Karpas-422 (cell line): ENCODE measurements around the gene TTC22. TPM values are rescaled to one million over a fixed set of nuclear protein-coding genes. Genes with fewer than 3 reads are reported as not detected.

Experiments
- DNase-seq: peaks from one replicate; pipeline ENCODE4 v3.0.0-alpha.2; 2015
- H2AFZ ChIP-seq: fragments of 200-600 bp; sonication (generic); 2 replicates; pipeline ENCODE4 v1.6.1; 2014; ENCODE audit warnings: antibody characterized with exemption, low read length, mixed read lengths
- H3K27ac ChIP-seq: fragments of 200-600 bp; sonication (generic); 2 replicates; pipeline ENCODE4 v1.5.1; 2014; ENCODE audit warnings: mild to moderate bottlenecking, low read length, moderate library complexity
- H3K27me3 ChIP-seq: fragments of 200-600 bp; sonication (generic); 2 replicates; pipeline ENCODE4 v1.6.1; 2014; ENCODE audit warnings: low read length, mixed read lengths
- H3K36me3 ChIP-seq: fragments of 200-600 bp; sonication (generic); 2 replicates; pipeline ENCODE4 v1.6.1; 2014; ENCODE audit warnings: low read length, mixed read lengths; ENCODE audit not compliant: insufficient read depth
- H3K4me1 ChIP-seq: fragments of 200-600 bp; sonication (generic); 2 replicates; pipeline ENCODE4 v1.6.1; 2014; ENCODE audit warnings: mild to moderate bottlenecking, low read length, mixed read lengths
- H3K4me2 ChIP-seq: fragments of 200-600 bp; sonication (generic); 2 replicates; pipeline ENCODE4 v1.6.1; 2014; ENCODE audit warnings: low read length, low read depth, mild to moderate bottlenecking; ENCODE audit not compliant: poor library complexity, severe bottlenecking
- H3K4me3 ChIP-seq: fragments of 200-600 bp; sonication (generic); 2 replicates; pipeline ENCODE4 v1.5.1; 2014; ENCODE audit warnings: mild to moderate bottlenecking, antibody characterized with exemption, low read length, mixed read lengths
- H3K79me2 ChIP-seq: fragments of 200-600 bp; sonication (generic); 2 replicates; pipeline ENCODE4 v1.6.1; 2014; ENCODE audit warnings: mild to moderate bottlenecking, low read length, mixed read lengths
- H3K9ac ChIP-seq: fragments of 200-600 bp; sonication (generic); 2 replicates; pipeline ENCODE4 v1.6.0; 2014; ENCODE audit warnings: low read length
- H3K9me2 ChIP-seq: fragments of 200-600 bp; sonication (generic), shearing (Covaris generic); replicated peaks from 2 replicates; pipeline ENCODE4 v1.6.0; 2014; ENCODE audit warnings: mild to moderate bottlenecking, low read length, moderate library complexity; ENCODE audit not compliant: insufficient read depth
- H3K9me3 ChIP-seq: fragments of 300-700, 200-600 bp; sonication (generic); 2 replicates; pipeline ENCODE4 v1.6.1; 2014; ENCODE audit warnings: low read length, mixed read lengths
- H4K20me1 ChIP-seq: fragments of 200-600 bp; sonication (generic); 2 replicates; pipeline ENCODE4 v1.6.1; 2014; ENCODE audit warnings: mild to moderate bottlenecking, antibody characterized with exemption, low read length, low read depth; ENCODE audit not compliant: insufficient read depth
- total RNA-seq: library from RNA; depleted of rRNA; stranded (reverse); fragments of >200 nt; shearing (Covaris generic); gene quantifications from 2 replicates; pipeline ENCODE4 v1.2.3, GENCODE V29; 2014; ENCODE audit warnings: low replicate concordance

The TTC22 gene
- total RNA-seq, 1 experiment from 2014 or later: not detected

DNA sequence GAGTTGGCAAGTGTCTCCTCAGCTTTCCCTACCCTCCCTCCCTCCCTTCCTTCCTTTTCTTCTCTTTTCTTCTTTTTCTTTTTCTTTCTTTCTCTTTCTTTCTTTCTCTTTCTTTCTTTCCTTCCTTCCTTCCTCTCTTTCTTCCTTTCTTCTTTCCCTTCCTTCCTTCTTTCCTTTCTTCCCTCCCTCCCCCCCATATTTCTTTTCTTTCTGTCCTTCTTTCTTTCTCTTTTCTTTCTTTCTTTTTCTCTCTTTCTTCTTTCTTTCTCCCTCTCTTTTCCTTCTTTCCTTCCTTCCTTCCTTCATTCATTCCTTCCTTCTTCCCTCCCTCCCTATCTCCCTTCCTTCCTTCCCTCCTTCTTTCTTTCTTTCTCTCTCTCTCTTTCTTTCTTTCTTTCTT, 18.6 kb upstream of the TTC22 start:
- Histone ChIP-seq H3K9me2 (no peaks in the 10 kb centered on the region), H3K4me1 (no peaks in the 10 kb centered on the region), H2AFZ (no peak overlapping the region), H4K20me1 (no peaks in the 10 kb centered on the region), H3K9ac (no peak overlapping the region), H3K9me3 (peaks cover 9% of the 10 kb centered on the region), H3K27ac (no peak overlapping the region), H3K4me2 (no peak overlapping the region), H3K79me2 (no peaks in the 10 kb centered on the region), H3K27me3 (no peaks in the 10 kb centered on the region), H3K4me3 (no peak overlapping the region), H3K36me3 (no peaks in the 10 kb centered on the region)
- DNase-seq: no peak

DNA sequence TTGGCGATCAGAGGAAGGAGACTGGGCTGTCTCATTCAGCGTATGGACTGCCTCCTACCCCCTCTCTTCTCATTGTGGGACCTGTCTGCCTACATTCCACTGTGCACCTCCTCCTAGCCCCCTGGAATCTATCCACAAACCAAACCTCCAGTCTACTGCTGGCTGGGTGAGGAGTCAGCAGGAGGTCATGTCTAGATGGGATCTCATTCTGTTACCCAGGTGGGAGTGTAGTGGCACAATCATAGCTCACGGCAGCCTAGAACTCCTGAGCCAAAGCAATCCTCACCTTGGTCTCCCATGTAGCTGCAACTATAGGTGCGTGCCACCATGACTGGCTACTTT, 18.0 kb upstream of the TTC22 start:
- no peak for DNase-seq

DNA sequence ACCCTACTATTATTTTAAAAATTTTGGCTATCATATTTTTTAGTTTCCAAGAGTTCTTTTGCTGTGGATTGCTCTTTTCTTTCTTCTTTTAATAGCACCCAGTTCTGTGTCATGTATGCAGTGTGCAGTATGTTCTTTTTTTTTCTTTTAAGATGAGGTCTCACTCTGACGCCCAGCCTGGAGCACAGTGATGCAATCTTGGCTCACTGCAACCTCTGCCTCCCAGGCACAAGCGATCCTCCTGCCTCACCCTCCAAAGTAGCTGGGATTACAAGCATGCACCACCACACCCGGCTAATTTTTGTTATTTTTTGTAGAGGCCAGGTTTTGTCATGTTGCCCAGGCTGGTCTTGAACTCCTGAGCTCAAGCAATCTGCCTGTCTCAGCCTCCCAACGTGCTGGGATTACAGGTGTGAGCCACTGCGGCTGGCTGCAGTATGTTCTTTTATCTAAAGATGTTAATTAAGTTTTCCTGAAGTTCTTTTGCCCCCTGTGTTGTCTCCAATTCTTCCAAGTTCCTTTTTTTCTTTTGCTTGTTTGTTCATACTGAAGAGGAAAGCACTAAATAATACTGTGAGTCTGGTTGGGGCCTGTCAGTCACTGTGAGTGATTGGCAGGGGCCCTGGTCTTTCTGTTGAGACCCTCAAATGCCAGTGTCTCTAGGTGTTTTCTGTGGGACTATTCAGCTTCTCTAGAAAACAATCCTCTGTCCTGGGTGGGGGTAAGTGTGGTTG, 17.5 kb upstream of the TTC22 start:
- H3K4me3 ChIP-seq: no peak overlapping the region
- no peaks in the 10 kb centered on the region for H4K20me1 ChIP-seq
- no peaks in the 10 kb centered on the region for H3K36me3 ChIP-seq
- H2AFZ ChIP-seq: no peak overlapping the region
- H3K9ac ChIP-seq: no peak overlapping the region
- H3K27me3 ChIP-seq: no peaks in the 10 kb centered on the region
- no peak overlapping the region for H3K4me2 ChIP-seq
- peaks cover 4% of the 10 kb centered on the region for H3K9me3 ChIP-seq
- H3K4me1 ChIP-seq: no peaks in the 10 kb centered on the region
- DNase-seq: no peak
- H3K27ac ChIP-seq: no peak overlapping the region
- H3K9me2 ChIP-seq: no peaks in the 10 kb centered on the region
- no peaks in the 10 kb centered on the region for H3K79me2 ChIP-seq

More for the DNA sequence above, 18.0 kb upstream of the TTC22 start:
- Histone ChIP-seq H3K36me3 (no peaks in the 10 kb centered on the region), H4K20me1 (no peaks in the 10 kb centered on the region), H3K9ac (no peak overlapping the region), H3K27me3 (no peaks in the 10 kb centered on the region), H3K4me1 (no peaks in the 10 kb centered on the region), H3K79me2 (no peaks in the 10 kb centered on the region), H3K9me2 (no peaks in the 10 kb centered on the region), H3K4me2 (no peak overlapping the region), H2AFZ (no peak overlapping the region), H3K9me3 (peaks cover 7% of the 10 kb centered on the region), H3K4me3 (no peak overlapping the region), H3K27ac (no peak overlapping the region)

DNA sequence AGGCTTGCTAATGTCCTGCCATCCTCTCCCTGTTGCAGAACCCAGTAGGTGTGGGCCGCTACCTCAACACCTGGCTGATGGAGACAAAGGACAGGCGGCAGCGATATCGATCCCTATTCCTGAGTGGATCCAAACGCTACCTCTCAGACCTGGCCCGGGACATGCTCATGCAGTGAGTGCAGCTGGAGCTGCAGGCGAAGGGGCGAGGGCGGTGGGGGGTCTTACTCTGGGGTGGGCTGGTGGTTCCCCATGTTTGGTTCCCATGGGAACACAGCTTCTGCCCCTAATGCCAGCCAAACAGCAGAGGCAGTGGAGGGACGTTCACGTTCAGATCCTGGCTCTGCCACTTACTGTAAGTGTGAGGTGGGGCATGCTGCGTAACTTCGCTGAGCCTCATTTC, 15.8 kb upstream of the TTC22 start:
- no peaks in the 10 kb centered on the region for H3K79me2 ChIP-seq
- H2AFZ ChIP-seq: no peak overlapping the region
- no peaks in the 10 kb centered on the region for H3K36me3 ChIP-seq
- DNase-seq: no peak
- no peaks in the 10 kb centered on the region for H3K4me1 ChIP-seq
- H3K9me2 ChIP-seq: no peaks in the 10 kb centered on the region
- H3K27me3 ChIP-seq: no peaks in the 10 kb centered on the region
- H4K20me1 ChIP-seq: no peaks in the 10 kb centered on the region
- no peaks in the 10 kb centered on the region for H3K9me3 ChIP-seq
- H3K4me3 ChIP-seq: no peak overlapping the region
- no peak overlapping the region for H3K4me2 ChIP-seq
- H3K27ac ChIP-seq: no peak overlapping the region
- no peak overlapping the region for H3K9ac ChIP-seq

DNA sequence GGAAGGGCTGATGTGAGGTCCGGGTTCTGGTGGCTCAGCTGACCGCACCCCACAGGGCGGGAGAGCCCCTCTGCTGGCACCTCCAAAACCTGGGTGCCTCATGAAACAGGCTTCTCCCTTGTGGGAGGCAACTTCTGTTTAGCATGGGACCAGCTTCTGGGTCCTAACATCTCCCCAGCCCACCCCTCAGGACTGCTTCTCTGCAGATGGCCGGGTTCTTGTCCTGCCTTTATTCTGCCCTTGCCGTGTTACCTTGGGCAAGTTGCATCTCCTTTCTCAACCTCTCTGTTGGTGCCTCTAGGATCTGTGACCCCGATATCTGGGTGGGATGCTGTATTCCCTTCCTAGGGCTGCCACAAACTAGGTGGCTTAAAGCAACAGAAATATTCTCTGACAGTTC, 15.0 kb upstream of the TTC22 start:
- Histone ChIP-seq H3K36me3 (no peaks in the 10 kb centered on the region), H3K4me3 (no peak overlapping the region), H3K79me2 (no peaks in the 10 kb centered on the region), H3K27me3 (no peaks in the 10 kb centered on the region), H3K4me1 (no peaks in the 10 kb centered on the region), H3K9me2 (no peaks in the 10 kb centered on the region), H2AFZ (no peak overlapping the region), H3K9ac (no peak overlapping the region), H4K20me1 (no peaks in the 10 kb centered on the region), H3K9me3 (no peaks in the 10 kb centered on the region), H3K4me2 (no peak overlapping the region), H3K27ac (no peak overlapping the region)
- no peak for DNase-seq

DNA sequence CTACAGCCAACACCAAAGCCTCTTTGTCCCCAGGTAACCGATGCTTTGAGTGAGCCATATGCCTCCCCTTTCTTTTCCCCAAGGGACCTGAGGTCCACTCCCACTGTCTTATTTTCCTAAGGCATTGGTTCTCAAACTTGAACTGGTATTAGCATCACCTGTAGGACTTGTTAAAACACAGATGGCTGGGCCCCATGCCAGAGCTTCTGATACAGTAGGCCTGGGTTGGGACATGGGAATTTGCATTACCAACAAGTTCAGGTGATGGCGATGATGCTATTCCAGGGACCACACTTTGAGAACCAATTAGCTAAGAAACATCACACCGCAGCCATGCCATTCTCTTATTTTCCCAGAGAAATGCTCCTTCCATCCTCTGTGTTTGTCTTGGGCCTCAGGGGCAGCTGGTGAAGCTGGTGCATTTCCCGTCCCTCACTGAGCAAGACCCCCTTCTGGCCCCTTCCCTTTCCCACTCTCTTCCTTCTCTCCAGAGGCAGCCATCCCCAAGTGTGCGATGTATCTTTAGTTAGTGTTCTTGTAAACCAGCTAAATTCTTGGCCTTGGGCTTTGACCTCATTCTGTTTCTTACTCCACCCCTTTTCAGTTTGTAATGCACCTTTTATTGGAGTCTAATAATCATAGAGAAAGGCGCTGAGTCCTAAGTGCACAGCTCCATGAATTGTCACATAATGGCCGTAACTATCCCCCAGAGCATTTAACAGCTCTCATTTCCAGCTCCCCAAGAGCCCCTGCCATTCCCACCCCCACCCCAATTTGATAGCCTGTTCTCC, 14.2 kb upstream of the TTC22 start:
- no peaks in the 10 kb centered on the region for H3K9me3 ChIP-seq
- H3K9me2 ChIP-seq: no peaks in the 10 kb centered on the region
- H3K79me2 ChIP-seq: no peaks in the 10 kb centered on the region
- H3K4me1 ChIP-seq: no peaks in the 10 kb centered on the region
- no peak overlapping the region for H3K9ac ChIP-seq
- DNase-seq: no peak
- no peak overlapping the region for H3K27ac ChIP-seq
- no peaks in the 10 kb centered on the region for H3K27me3 ChIP-seq
- no peak overlapping the region for H3K4me3 ChIP-seq
- H2AFZ ChIP-seq: no peak overlapping the region
- no peak overlapping the region for H3K4me2 ChIP-seq
- H3K36me3 ChIP-seq: no peaks in the 10 kb centered on the region
- no peaks in the 10 kb centered on the region for H4K20me1 ChIP-seq

DNA sequence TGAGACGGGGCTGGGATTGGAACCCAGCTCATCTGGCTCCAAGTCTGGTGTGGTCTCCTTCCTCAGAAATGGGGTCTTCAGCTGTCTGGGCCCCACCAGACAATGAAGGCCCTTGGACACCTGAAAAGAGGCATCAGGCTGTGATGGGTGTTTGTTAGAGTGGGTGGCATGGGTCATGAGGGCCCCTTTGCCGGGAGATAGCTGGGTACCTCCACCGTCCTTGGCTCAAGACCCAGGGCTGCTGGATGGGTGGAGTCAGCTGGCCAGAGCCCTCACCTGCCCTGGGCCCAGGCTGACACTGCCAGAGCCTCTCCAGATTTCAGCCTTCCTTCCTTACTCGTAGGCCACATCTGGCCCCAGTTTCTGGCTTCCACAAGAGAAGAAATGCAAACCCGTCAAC, 13.4 kb upstream of the TTC22 start:
- Histone ChIP-seq H4K20me1 (no peaks in the 10 kb centered on the region), H3K9me3 (no peaks in the 10 kb centered on the region), H3K9ac (no peak overlapping the region), H3K9me2 (no peaks in the 10 kb centered on the region), H3K4me3 (no peak overlapping the region), H3K27me3 (no peaks in the 10 kb centered on the region), H3K79me2 (no peaks in the 10 kb centered on the region), H3K36me3 (no peaks in the 10 kb centered on the region), H3K4me1 (no peaks in the 10 kb centered on the region), H3K27ac (no peak overlapping the region), H2AFZ (no peak overlapping the region), H3K4me2 (no peak overlapping the region)
- DNase-seq: no peak

DNA sequence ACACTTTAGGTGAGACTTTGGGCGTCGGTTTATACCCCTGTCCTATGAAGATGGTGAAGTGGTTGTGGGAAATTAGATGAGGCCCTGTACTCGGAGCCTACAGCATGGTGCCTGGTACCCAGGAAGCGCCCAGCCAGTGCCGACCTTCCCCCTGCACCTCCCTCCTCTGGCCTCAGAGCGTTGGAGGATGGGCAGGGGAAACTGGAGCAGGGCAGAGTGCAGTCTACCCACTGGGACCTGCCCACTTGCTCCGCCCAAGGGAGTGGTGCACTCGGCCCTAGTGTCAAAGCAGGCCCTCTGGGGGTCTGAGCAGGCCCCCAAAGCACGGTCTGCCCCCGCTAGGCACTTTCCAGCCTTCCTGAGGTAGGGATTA, 13.0 kb upstream of the TTC22 start:
- Histone ChIP-seq H2AFZ (no peak overlapping the region), H3K27me3 (no peaks in the 10 kb centered on the region), H3K36me3 (no peaks in the 10 kb centered on the region), H4K20me1 (no peaks in the 10 kb centered on the region), H3K9ac (no peak overlapping the region), H3K27ac (no peak overlapping the region), H3K9me2 (no peaks in the 10 kb centered on the region), H3K9me3 (no peaks in the 10 kb centered on the region), H3K79me2 (no peaks in the 10 kb centered on the region), H3K4me1 (no peaks in the 10 kb centered on the region), H3K4me2 (no peak overlapping the region), H3K4me3 (no peak overlapping the region)
- DNase-seq: no peak
